Measurements from ENCODE around the gene PTPRR. TPM values are rescaled to one million over a fixed set of nuclear protein-coding genes. Genes with fewer than 3 reads are reported as not detected.

The PTPRR gene
- total and polyA plus RNA-seq, 2 of the 4 experiments (the other 2 are of a cell fraction) = 0.18 to 0.21 TPM

DNA sequence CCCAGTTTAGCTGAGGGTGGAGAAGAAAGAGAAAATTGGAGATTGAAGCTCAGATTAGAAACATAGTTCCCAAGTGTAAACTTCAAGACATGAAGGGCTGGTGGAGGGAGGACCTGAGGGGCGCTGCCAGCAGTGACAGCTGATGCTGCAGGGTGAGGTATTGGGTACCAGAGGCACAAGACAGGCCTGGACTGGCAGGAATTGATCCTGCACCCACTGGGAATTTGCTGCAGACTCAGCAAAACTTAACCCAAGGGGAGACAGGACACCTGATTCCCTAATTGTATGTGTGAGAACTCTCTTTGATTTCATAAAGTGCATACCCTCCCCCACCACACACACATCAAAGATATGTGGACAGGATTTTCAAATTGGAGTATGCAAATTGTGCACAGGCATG, 11.6 kb downstream of the PTPRR start:
- Histone ChIP-seq H4K5ac (ENCODE audit: low read depth, low read length) (no peak overlapping the region), H3K4me1 (ENCODE audit: control insufficient read depth, insufficient read depth, low read length) (no peaks in the 10 kb centered on the region), H3K27ac (ENCODE audit: insufficient read depth, low read length) (no peak overlapping the region), H2BK120ac (ENCODE audit: low read depth, low read length) (no peak overlapping the region), H4K8ac (ENCODE audit: low read depth in 2 of 2, low read length in 2 of 2) (no peak overlapping the region), H3K23ac (ENCODE audit: low read depth, low read length) (no peak overlapping the region), H3K79me1 (ENCODE audit: low read depth in 1 of 2, low read length in 2 of 2) (no peaks in the 10 kb centered on the region), H3K18ac (ENCODE audit: low read depth, low read length) (no peak overlapping the region), H2AK5ac (ENCODE audit: low read depth, low read length) (no peak overlapping the region), H3K56ac (ENCODE audit: extremely low read depth, insufficient read depth, low read length) (no peak overlapping the region), H3K4me2 (ENCODE audit: low read depth, low read length) (no peak overlapping the region), H3K14ac (replicated peaks; ENCODE audit: low read depth, low read length) (no peak overlapping the region), H3K36me3 (ENCODE audit: control insufficient read depth, insufficient read depth, low read length) (no peaks in the 10 kb centered on the region), H3K9me3 (ENCODE audit: control insufficient read depth, insufficient read depth, low read length) (0 out of 2 replicates have a peak, but pooled peaks cover 2% of the 10 kb centered on the region), H3K4ac (ENCODE audit: low read depth, low read length) (no peak overlapping the region), H3K4me3 (ENCODE audit: insufficient read depth, low read depth, low read length) (no peak overlapping the region), H2BK5ac (ENCODE audit: low read depth, low read length, poor library complexity, severe bottlenecking) (no peak overlapping the region), H2BK15ac (ENCODE audit: low read depth, low read length) (no peak overlapping the region), H2AFZ (replicated peaks; ENCODE audit: low read length, poor library complexity) (no peak overlapping the region), H3K9ac (ENCODE audit: low read depth, low read length) (no peak overlapping the region), H4K91ac (ENCODE audit: insufficient read depth, low read depth, low read length) (no peak overlapping the region), H3K9me1 (ENCODE audit: insufficient read depth, low read length) (no peaks in the 10 kb centered on the region), H2AK9ac (replicated peaks; ENCODE audit: low read depth, low read length, poor library complexity) (no peak overlapping the region), H3K27me3 (ENCODE audit: control insufficient read depth, insufficient read depth, low read length) (no peaks in the 10 kb centered on the region), H4K20me1 (ENCODE audit: insufficient read depth, low read length) (no peaks in the 10 kb centered on the region), H2BK20ac (ENCODE audit: low read depth, low read length) (no peak overlapping the region)
- POLR2A ChIA-PET (ENCODE audit: unreplicated experiment) = no interaction called here
- no TSS peak for BruUV-seq (replicated peaks)
- TF ChIP-seq ELK1 (IDR thresholded peaks at IDR 0.05; ENCODE audit: borderline replicate concordance, low read depth, low read length) (no peak), MAFK (IDR thresholded peaks at IDR 0.05; ENCODE audit: low read depth, low read length) (peak; percentile 35; the same call in 1 of the 2 replicates), CHD1 (IDR thresholded peaks at IDR 0.05; ENCODE audit: low read depth, low read length) (no peak), SMC3 (IDR thresholded peaks at IDR 0.05; ENCODE audit: low read depth, low read length) (no peak), RAD21 (IDR thresholded peaks at IDR 0.05; ENCODE audit: low read length) (no peak), FOS (IDR thresholded peaks at IDR 0.05; ENCODE audit: low read depth, low read length) (no peak), POLR2A (IDR thresholded peaks at IDR 0.05; ENCODE audit: low read depth, low read length) (no peak)
- WGBS, 2 experiments (ENCODE audit: extremely low coverage in 2 of 2, insufficient read length in 1 of 2) = no CpG with 5 or more reads among the region's 1 CpG
- dilution Hi-C loops (cut with HindIII; ENCODE audit: low sequenced_read_pairs, unreplicated experiment) = no loop called here
- CTCF ChIA-PET = no interaction called here
- in situ Hi-C loops (cut with MboI; ENCODE audit: low sequenced_read_pairs) = no loop called here
- no peak for DNase-seq
- intact Hi-C loops (cut with micrococcal nuclease) = no loop called here
- no peak for ATAC-seq (ENCODE audit: low read depth)

Data from IMR-90 (cell line).